ENCODE data around the gene FRMPD3.

GRCh38 chrX:107448998-107449835, at the start of gene FRMPD3:
- TF ChIP-seq, protein P1, sequence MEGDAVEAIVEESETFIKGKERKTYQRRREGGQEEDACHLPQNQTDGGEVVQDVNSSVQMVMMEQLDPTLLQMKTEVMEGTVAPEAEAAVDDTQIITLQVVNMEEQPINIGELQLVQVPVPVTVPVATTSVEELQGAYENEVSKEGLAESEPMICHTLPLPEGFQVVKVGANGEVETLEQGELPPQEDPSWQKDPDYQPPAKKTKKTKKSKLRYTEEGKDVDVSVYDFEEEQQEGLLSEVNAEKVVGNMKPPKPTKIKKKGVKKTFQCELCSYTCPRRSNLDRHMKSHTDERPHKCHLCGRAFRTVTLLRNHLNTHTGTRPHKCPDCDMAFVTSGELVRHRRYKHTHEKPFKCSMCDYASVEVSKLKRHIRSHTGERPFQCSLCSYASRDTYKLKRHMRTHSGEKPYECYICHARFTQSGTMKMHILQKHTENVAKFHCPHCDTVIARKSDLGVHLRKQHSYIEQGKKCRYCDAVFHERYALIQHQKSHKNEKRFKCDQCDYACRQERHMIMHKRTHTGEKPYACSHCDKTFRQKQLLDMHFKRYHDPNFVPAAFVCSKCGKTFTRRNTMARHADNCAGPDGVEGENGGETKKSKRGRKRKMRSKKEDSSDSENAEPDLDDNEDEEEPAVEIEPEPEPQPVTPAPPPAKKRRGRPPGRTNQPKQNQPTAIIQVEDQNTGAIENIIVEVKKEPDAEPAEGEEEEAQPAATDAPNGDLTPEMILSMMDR (conservative IDR thresholded peaks at IDR 0.05; ENCODE audit: low read length) = no peak
- no peak for TF ChIP-seq EZH2phosphoT487 (IDR thresholded peaks at IDR 0.05; ENCODE audit: borderline replicate concordance)

Measured in Loucy (cell line).